SW480 (cell line): Measurements from ENCODE around the gene GORASP1.

Experiments used
- DNase-seq: peaks from one replicate; pipeline ENCODE4 v3.0.0-alpha.2; 2016; ENCODE audit warnings: low spot score

The GORASP1 gene

GRCh38 chr3:39102504-39103323, 4.7 kb downstream of the GORASP1 start:
- no peak for DNase-seq

- peak; percentile 46 for DNase-seq
These were observed 6.3 kb downstream of the GORASP1 start for GRCh38 chr3:39101022-39101689.

DNA sequence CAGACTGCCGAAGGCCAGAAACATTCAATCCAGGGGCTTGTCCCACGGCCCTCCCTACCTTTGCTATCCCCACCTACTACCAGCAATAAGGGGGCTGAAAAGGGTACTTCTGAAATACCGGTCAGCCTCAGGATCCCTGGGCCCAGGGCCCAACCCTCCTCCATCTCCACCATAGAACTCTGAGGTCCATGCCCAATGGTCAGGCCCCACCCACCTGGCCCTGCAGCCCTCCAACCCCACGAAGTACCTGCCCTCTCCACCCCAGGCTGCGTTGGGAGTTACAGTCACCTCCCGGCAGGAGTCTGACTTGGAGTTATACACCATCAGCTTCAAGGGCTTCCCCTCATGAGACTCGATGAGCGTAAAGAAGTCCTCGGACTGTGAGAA, 6.9 kb downstream of the GORASP1 start:
- DNase-seq: no peak

- no peak for DNase-seq
These were observed 7.5 kb downstream of the GORASP1 start for GRCh38 chr3:39099738-39100499.

DNA sequence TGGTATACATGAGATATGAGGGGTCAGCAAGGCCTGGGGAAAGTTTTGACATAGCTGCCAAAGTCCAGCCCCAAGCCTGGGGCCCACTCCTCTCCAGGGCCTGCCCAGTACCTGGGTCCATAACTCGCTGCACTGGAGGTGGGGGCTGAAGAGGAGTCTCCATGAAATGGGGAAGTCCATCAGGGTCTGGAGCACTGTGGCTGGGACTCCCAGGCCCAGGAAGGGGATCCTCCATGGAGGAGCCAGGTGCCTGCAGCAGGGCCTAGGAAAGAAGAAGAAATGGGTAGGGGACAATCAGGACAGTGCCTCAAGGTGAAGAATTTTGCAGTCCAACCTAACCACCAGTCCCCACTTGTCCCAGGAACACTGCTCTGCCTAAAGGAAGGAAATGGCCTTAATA, 8.2 kb downstream of the GORASP1 start:
- no peak for DNase-seq

GRCh38 chr3:39098473-39099000, 8.9 kb downstream of the GORASP1 start:
- no peak for DNase-seq

DNA sequence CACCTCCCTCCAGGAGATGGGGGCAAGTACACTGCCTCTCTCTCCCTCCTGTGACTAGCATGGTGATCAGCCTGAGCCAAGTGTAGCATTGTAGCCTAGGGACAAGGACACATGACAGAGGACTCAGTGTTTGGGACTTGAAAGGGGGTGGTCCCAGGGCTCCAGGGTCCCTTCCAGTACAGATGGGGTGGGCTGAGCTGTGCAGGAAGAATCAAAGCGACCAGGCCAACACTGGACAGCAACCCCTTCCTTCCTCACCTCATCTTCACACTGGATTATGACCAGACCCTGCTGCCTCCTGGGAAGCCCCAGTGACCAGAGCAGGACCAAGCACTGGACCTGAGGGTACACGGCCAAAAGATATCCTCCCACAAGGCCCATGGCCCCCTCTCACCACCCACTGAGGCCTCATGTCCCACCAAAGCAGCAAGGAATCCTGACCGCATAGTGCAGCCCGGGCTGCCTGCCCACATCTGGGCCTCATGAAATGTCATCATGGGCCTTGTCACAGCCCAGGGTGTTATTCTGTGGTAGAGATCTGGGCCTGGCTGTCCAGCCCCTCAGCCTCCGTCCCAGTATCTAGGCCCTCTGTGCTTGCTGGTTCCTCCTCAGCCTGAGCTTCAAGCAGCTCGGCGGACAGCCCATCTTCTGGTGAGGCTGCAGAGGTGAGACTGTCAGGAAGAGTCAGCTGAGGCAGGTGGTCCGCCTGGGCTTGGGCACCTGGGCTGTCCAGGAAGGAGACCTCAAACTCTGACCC, 9.5 kb downstream of the GORASP1 start:
- DNase-seq: no peak

DNA sequence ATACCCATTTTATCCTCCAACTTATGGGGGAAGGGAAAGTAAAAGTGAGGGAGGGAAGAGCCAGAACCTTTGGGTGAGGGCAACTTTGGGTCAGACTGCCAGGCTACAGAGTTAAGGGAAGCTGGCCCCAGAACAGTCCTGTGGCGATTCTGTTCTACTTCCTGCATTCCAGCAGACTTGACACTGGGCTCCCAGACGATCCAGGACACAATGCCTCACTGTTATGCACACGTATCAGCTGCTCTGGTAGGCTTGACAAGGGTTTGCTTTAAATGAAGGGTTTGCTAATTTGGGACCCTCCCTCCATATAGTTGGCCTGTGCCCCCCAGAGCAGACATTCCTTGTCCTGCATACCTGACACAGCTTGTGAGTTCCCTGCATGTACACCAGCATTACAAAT, 10.7 kb downstream of the GORASP1 start:
- DNase-seq: peak; percentile 16

GRCh38 chr3:39095778-39096177, 11.6 kb downstream of the GORASP1 start:
- no peak for DNase-seq

DNA sequence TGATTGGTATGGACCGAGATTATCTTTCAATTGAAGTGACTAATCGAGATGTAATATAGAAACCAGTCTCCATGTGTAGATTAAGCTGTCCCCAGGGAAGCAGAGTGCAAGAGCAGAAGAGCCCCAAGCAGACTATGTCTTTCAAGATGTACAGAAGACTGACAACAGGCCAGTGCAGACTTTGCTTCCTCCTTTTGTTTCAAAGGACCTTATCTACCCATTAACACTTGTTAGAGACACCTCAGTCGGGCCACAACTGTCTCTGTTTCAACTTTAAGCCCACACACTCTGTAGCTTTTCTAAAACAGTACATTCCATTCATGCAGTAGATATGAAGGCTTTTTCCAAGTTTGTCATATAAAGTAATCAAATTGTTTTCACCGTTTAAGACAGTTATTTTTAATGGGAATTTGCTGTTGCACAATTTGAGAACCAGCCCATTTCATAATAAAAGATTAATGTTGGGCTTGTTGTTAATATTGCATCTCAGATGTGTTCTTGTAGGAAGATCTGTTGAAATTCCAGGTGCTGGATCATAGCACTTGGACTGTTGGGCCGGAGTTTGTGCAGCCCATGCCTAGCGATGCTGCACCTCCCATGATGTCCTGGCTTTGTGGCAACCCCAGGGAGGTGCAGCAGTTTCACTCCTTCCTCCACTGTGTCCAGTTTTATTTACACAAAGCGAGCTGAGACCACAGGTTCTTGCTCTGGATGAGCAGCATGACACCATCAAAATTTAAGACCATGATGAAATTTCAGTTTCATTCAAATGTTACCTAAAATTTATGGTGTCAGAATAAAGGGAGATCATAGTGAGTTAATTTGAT, 12.4 kb downstream of the GORASP1 start:
- DNase-seq: no peak

DNA sequence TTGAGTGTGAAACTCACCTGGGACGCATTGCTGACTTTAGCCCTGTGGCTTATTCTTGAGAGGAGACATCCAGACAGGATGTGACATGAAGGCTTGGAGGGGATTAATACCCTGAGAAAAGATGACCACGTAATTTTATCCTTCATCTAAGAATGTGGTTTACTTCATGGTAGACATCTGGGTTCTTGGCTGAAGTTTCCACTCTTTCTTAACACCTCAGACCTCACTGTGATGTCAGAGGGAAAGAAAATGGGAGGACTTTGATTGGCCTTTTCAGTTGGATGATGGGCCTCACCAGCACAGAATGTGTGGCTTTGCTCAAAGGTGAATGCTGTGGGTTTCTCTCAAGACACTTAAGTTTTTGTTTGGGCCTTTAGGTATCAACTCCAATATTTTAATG, 16.5 kb downstream of the GORASP1 start:
- DNase-seq: no peak

DNA sequence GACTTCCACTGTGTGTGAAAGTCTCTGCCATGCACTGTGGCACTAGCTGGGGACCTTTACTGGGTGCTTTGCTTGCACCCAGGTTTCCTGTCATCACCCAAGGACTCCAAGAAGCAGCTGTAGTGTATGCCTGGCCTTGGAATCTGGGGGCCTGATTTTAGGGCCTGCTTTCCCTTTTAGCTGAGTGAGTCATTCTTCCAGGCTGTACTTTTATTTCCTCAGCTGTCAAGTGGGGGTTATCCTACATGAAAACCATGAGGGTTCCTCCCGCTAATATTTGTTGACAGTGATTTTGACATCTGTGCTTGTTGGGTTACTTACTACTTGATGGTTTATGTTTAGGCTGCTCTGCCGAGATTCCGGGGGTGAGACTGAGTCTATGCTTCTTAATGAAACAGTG, 18.5 kb downstream of the GORASP1 start:
- no peak for DNase-seq

- DNase-seq: no peak
These were observed 19.0 kb downstream of the GORASP1 start for GRCh38 chr3:39088456-39088855.

GRCh38 chr3:39086144-39086543, 21.3 kb downstream of the GORASP1 start:
- DNase-seq: no peak

- no peak for DNase-seq
These were observed 24.6 kb downstream of the GORASP1 start for GRCh38 chr3:39082666-39083313.

DNA sequence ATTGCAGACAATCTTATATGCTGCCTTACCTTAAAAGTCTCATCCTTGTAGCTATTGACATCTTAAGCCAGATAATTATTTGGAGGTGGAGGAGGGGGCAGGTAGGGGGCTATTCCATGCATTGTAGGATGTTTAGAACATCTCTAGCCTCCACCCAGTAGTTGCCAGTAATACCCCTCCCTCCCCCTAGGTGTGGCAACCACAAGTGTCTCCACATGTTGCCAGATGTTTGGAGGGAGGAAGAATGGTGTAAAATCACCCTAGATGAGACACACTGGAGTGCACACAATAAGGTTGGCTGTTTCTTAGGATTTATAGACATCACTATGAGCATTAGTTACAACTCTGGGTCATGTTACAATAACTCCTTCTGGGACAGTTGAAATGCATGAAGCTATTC, 27.4 kb downstream of the GORASP1 start:
- DNase-seq: no peak

- no peak for DNase-seq
These were observed 27.9 kb downstream of the GORASP1 start for GRCh38 chr3:39079530-39079929.

DNA sequence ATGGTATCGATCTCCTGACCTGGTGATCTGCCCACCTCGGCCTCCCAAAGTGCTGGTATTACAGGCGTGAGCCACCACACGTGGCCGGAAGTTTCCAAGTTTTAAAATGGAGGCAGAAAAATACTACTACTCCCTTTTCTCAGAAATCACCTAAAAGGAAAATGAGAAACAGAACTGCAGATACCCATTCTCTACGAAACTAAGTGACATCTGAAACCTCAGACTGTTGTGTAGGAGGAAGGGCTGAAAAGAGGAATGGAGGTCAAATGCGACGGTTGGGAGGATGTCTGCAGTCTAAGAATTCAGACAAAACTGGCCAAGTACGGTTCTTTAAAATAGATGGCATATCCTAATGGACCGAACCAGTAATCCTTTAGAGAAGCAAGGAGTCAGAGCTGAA, 31.5 kb downstream of the GORASP1 start:
- DNase-seq: no peak

GRCh38 chr3:39068556-39068955, 38.9 kb downstream of the GORASP1 start:
- DNase-seq: no peak

DNA sequence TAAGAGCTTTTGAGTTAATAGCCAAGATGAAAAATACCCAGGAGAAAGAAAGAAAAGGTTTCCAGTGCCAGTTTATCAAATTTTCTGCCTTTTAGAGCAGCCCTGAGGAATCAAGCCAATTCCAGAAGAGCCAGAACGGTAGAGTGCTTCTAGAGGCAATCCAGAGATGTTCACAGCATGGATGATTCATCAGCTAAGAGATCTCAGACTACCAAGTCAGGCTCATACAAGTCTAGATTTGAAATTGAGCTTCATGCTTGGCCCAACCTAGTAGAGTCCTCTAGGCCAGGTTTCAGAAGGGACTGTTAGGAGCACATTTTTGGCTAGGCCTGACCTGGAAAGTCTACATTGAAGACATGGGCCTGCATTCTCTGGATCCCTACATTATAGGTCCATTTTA, 40.1 kb downstream of the GORASP1 start:
- DNase-seq: no peak

DNA sequence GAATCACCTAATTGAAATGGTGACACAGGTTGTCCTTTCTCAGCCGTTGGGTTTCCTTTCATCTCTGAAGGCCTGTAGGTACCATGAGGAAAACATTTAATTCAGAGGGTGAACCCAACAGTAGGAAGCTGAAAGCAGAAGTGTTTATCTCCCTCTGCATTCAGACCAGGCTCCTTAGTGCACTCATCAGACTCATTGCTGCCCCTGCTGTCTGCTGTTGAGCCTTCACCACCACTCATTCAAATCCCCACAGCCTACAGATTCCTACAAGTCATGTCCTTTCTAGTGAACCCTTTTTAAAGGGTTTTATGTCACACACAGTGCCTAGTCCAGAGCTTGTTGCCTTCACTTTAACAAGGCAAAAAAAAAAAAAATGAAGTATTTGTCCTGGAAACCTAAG, 42.2 kb downstream of the GORASP1 start:
- peak; percentile 44 for DNase-seq
